Measurements from ENCODE around the gene COL11A2. TPM values are rescaled to one million over a fixed set of nuclear protein-coding genes. Genes with fewer than 3 reads are reported as not detected.

COL11A2 gene
- total RNA-seq, 1 experiment from 2014 or later, result 3.7 TPM

- no peak for TF ChIP-seq ZBTB43 (CRISPR knock-in tag; IDR thresholded peaks at IDR 0.05)
- TF ChIP-seq GRHL2 (CRISPR knock-in tag; IDR thresholded peaks at IDR 0.05; ENCODE audit: insufficient replicate concordance, severe bottlenecking), result no peak
- TF ChIP-seq ZBTB21 (CRISPR knock-in tag; IDR thresholded peaks at IDR 0.05; ENCODE audit: borderline replicate concordance), result no peak
- TF ChIP-seq ZSCAN18 (CRISPR knock-in tag; IDR thresholded peaks at IDR 0.05), result no peak
- no peak for TF ChIP-seq GABPB1 (CRISPR knock-in tag; IDR thresholded peaks at IDR 0.05)
- no peak for TF ChIP-seq NR3C1 (CRISPR knock-in tag; conservative IDR thresholded peaks at IDR 0.05; ENCODE audit: low read depth)
- TF ChIP-seq ZNF423 (CRISPR knock-in tag; IDR thresholded peaks at IDR 0.05), result no peak
- TF ChIP-seq ZNF263 (CRISPR knock-in tag; IDR thresholded peaks at IDR 0.05; ENCODE audit: low read depth), result no peak
- TF ChIP-seq NFYB (CRISPR knock-in tag; conservative IDR thresholded peaks at IDR 0.05; ENCODE audit: low read depth), result no peak
- TF ChIP-seq ELF4 (CRISPR knock-in tag; IDR thresholded peaks at IDR 0.05; ENCODE audit: low read depth), result no peak
- TF ChIP-seq ZNF219 (CRISPR knock-in tag; IDR thresholded peaks at IDR 0.05; ENCODE audit: borderline replicate concordance), result no peak
- TF ChIP-seq ZNF317 (CRISPR knock-in tag; IDR thresholded peaks at IDR 0.05; ENCODE audit: borderline replicate concordance, low read depth), result no peak
- no peak for TF ChIP-seq GTF2I (CRISPR knock-in tag; conservative IDR thresholded peaks at IDR 0.05)
- no peak for TF ChIP-seq HMGXB4 (CRISPR knock-in tag; IDR thresholded peaks at IDR 0.05)
- no peak for TF ChIP-seq E2F1 (CRISPR knock-in tag; IDR thresholded peaks at IDR 0.05)
- TF ChIP-seq MYBL2 (CRISPR knock-in tag; IDR thresholded peaks at IDR 0.05), result no peak
- TF ChIP-seq ZNF416 (CRISPR knock-in tag; IDR thresholded peaks at IDR 0.05), result no peak
- ChIA-PET CTCF (no interaction called here), POLR2A (no interaction called here)
- no peak overlapping the region for H3K4me3 Mint-ChIP-seq
- H3K9me3 Mint-ChIP-seq, result no peaks in the 10 kb centered on the region
- no peak overlapping the region for H3K27ac Mint-ChIP-seq
- H3K4me1 Mint-ChIP-seq, result peaks cover 2% of the 10 kb centered on the region; the same call in 1 of the 2 replicates
- no peaks in the 10 kb centered on the region for H3K27me3 Mint-ChIP-seq (ENCODE audit: low read depth)
- no peak for ATAC-seq
- DNase-seq (ENCODE audit: low spot score), result no peak
- H3K36me3 Mint-ChIP-seq, result peaks cover 60% of the 10 kb centered on the region
Measured at GRCh38 chr6:33132081-33132524, 60.2 kb downstream of the COL11A2 start.

GRCh38 chr6:33128318-33128717 lies 63.9 kb downstream of the COL11A2 start:
- H3K4me1 Mint-ChIP-seq, result peaks cover 30% of the 10 kb centered on the region
- DNase-seq (ENCODE audit: low spot score) (no peak), ATAC-seq (no peak)
- ChIA-PET CTCF (no interaction called here), POLR2A (no interaction called here)
- H3K27me3 Mint-ChIP-seq (ENCODE audit: low read depth), result no peaks in the 10 kb centered on the region
- no peak overlapping the region for H3K4me3 Mint-ChIP-seq
- H3K9me3 Mint-ChIP-seq, result peaks cover 9% of the 10 kb centered on the region
- peaks cover 68% of the 10 kb centered on the region for H3K36me3 Mint-ChIP-seq
- no peak overlapping the region for H3K27ac Mint-ChIP-seq
- TF ChIP-seq FOXJ3 (CRISPR knock-in tag; IDR thresholded peaks at IDR 0.05; ENCODE audit: borderline replicate concordance) (no peak), TCF7 (CRISPR knock-in tag; IDR thresholded peaks at IDR 0.05; ENCODE audit: low read depth) (no peak), ZNF121 (CRISPR knock-in tag; IDR thresholded peaks at IDR 0.05) (no peak), IRF1 (CRISPR knock-in tag; IDR thresholded peaks at IDR 0.05) (no peak), ATF6 (CRISPR knock-in tag; IDR thresholded peaks at IDR 0.05) (no peak), AFF4 (CRISPR knock-in tag; IDR thresholded peaks at IDR 0.05; ENCODE audit: borderline replicate concordance) (no peak), ZNF219 (CRISPR knock-in tag; IDR thresholded peaks at IDR 0.05; ENCODE audit: borderline replicate concordance) (no peak), ZBTB21 (CRISPR knock-in tag; IDR thresholded peaks at IDR 0.05; ENCODE audit: borderline replicate concordance) (no peak)
